Loucy (cell line): ENCODE measurements around the gene STON1.

Source experiments
- CTCF ChIP-seq: fragments of 200-600 bp; sonication (generic); conservative IDR thresholded peaks from 2 replicates; pipeline ENCODE4 v1.5.1; 2014; ENCODE audit warnings: mild to moderate bottlenecking, antibody characterized with exemption, low read length
- EZH2phosphoT487 ChIP-seq: fragments of 200-600 bp; IDR thresholded peaks from 2 replicates; pipeline ENCODE4 v1.6.1; 2018; ENCODE audit warnings: antibody characterized with exemption, mild to moderate bottlenecking, moderate library complexity, borderline replicate concordance

- TF ChIP-seq CTCF (no peak), EZH2phosphoT487 (no peak)
Measured at GRCh38 chr2:48496849-48497248, 33.1 kb upstream of the STON1 start.
